GM19025 (cell line): ENCODE data around the gene KIT.

Source experiments
- ATAC-seq: cut with Tn5 transposase; IDR thresholded peaks from one replicate; pipeline ENCODE4 v1.9.1; 2021; ENCODE audit warnings: mild to moderate bottlenecking, low read depth, moderate library complexity; ENCODE audit not compliant: unreplicated experiment

Gene KIT

GRCh38 chr4:54737421-54737820 is 79.7 kb downstream of the KIT start:
- no peak for ATAC-seq

DNA sequence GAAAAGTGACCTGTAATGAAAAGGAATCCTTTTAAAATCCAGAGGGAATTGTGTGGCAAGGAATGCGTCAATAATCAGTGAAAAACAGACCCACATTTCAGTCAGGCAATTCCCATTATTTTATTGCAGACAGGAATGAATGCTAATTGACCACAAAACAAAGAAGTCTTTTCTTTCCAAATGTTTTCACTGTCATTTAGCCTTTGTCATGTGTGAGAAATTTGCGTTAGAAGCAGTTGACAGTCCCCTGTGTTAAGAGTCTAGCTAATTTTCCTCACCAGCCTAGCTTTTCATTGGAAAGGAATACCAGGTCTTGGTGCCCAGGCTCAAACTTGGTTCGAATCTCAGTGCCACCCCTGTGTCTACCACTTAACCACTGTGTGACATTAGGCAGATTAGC is 83.4 kb downstream of the KIT start:
- ATAC-seq: no peak

DNA sequence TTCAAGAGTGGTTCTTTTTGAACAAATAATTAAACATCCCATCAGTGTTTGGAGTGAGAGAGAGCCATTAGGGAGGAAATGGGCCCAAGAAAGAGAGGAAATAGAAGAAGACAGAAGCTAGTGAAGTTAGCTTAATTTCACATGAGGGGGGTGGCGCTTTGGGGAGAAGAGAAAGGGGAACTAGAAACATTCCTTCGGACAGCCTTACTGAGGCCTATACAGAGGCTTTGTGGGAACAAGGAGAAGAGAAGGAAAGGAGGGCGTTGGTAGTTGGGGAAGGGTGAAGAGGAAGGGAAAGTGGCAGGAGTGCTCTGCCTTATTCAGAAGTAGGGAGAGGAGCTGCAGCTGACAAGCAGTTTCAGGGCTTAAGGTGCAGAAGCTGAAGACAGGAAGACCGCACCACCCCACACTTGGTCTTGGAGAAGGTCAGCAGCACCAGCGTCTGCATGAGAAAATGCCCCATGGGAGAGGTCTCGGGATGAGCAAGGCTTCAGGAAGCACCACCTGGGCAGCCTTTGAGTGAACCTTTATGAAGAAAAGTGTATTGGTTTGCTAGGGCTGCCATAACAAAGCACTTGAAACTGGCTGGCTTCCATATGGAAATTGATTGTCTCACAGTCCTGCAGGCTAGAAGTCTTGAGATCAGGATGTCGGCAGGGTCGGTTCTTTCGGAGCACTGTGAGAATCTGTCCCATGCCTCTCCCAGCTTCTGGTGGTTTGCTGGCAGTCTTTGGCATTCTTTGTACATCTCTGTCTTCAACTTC is 85.1 kb downstream of the KIT start:
- no peak for ATAC-seq

DNA sequence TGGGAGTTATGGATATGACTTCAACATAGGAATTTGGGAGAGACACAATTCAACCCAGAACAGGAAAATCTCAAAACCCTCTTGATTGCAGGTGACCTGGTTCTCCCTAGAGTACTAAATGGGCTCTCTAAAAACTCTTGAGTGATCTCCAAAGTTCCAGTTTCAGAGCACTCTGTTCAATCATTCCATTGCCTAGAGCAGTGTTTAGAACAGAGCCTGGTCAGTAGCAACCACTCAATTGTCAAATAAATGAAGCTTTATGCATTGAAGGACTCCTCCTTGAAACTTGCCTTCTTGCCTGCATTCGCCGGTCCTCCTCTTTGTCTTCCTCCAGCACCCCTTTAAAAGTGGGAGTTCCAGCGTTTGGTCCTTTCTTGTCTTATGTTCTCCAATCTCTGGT is 85.8 kb downstream of the KIT start:
- ATAC-seq: no peak

DNA sequence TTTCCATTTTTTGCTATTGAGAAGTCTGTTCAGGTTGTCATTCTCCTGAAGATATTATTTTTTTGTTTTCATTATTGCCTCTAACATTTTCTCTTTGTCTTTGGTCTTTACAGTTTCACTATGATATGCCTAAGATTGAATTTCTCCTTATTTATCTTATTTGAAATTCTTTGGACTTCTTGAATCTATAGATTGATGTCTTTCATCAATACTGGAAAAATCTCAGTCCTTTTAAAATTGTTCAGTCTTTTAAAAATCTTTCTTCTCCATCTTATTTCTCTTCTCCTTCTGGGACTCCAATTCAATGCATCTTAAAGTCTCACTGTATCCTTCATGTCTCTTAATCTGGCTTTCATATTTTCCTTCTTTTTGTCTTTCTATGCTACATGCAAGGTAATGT is 86.7 kb downstream of the KIT start:
- ATAC-seq: no peak

DNA sequence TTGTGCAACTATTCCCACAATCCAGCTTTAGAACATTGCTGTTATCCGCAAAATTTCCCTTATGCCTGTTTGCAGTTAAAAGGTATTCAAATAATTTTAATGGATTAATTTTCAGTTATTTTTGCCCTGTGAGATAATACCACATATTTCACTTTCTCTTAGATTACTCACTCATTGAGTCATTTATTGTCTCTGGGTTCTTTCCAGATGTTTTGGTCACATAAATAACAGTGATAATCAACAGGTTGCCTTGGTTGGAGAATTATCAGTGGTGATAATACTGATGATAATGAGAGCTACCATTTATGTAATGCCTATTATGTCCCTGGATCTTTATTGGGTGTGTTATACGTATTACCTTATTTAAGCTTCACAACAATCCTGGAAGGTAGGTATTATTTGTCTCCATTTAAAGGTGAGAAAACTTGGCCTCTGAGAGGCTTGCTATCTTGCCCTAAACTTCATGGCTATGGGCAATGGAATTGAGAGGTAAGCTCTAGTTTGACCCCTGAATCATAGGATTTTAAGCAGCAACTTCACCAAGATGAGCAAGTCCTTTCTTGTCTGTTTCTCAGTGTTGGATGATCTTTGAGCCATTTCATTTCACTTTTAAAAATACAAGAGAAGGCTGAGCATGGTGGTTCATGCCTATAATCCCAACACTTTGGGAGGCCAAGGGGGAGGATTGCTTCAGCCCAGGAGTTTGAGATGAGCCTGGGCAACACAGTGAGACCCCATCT is 87.4 kb downstream of the KIT start:
- no peak for ATAC-seq

GRCh38 chr4:54746218-54746617 is 88.5 kb downstream of the KIT start:
- peak; percentile 81 for ATAC-seq

GRCh38 chr4:54750341-54750740 is 92.6 kb downstream of the KIT start:
- no peak for ATAC-seq

DNA sequence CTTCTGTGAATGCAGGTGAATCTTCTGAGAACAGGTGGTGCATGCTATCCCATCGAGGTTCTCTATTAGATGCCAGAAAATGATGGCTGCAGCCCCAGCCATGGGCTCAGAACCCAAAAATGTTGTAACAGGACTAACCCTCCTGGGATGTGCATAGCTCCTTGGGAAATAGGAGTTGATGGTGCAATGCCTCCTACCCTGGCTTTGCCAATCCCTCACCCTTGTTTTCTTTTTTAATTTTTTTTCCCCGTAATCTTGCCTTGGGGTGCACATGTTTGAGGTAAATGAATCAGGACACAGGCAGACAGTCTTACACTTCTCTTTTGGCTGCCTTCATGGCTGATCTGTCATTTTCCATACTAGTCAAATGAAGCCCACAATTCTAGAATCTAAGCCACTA is 96.6 kb downstream of the KIT start:
- ATAC-seq: no peak

- no peak for ATAC-seq
Measured at GRCh38 chr4:54764476-54764875, 106.7 kb downstream of the KIT start.

- ATAC-seq: no peak
Measured at GRCh38 chr4:54767376-54767775, 109.6 kb downstream of the KIT start.

GRCh38 chr4:54773022-54773421 is 115.3 kb downstream of the KIT start:
- no peak for ATAC-seq

DNA sequence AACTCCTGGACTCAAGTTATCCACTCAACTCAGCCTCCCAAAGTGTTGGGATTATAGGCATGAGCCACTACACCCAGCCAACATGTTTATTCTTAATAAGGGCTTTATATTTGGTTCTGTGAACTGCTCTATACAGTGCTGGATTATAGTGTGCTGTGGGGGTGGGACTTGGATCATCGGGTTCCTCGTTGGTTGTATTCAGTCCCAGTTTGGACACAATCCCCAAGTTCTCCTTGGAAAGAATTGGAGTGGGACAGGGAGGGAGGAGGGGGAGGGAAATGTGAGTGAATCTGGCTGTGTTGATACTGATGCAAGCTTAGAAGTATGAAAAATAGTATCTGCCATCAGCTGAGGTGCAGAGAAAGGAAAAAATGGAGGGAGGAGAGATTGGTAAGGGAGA is 121.3 kb downstream of the KIT start:
- no peak for ATAC-seq

GRCh38 chr4:54779476-54780148 is 121.9 kb downstream of the KIT start:
- ATAC-seq: no peak

DNA sequence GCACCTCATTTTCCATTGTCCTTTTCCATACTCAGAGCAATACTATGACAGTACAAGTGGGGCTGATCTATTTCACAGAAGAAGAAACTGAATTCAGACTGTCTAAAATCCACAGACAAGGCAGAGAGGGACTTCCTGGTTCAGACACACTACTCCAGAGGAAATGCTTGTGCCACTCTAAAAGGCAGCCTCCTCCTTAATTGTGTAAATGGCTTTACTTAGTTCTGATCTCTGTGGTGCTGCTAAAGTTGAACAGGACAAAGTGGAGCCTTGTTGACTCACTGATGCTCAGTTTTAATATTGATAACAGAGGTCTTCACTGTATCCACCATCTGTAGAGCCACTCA is 122.4 kb downstream of the KIT start:
- ATAC-seq: no peak

- ATAC-seq: no peak
Measured at GRCh38 chr4:54781756-54782155, 124.0 kb downstream of the KIT start.

- no peak for ATAC-seq
Measured at GRCh38 chr4:54783402-54784110, 125.8 kb downstream of the KIT start.

DNA sequence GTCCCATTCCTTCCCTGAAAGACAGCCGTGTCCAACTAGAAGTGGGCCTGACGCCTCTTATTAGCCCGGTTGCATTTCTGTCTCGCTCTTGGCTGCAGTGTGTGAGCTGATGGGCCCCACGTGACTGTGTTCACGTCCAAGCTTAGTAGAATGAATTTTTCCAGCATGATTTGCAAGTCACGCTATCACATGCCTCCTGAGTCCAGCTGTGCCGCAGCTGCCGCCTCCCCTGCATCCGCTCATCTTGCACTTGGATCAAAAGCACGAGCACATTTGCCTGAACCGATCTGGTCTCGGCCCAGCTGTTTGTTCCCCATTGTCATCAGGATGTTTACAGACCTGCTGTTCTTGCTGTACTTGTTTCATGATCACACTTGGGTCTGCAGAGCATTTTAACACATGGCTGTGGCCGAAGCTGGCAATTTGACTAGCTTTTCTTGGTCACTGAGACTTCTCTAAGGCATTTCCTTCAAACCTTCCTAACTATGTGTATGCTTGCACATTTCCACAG is 126.5 kb downstream of the KIT start:
- peak; percentile 53 for ATAC-seq
